NT2/D1 (cell line): Measurements from ENCODE around the gene MYO3B.

Experiments used
- DNase-seq: peaks from one replicate; pipeline ENCODE4 v3.0.0-alpha.2; 2011; ENCODE audit warnings: low read depth, low spot score
- H3K27me3 ChIP-seq: 2 replicates; pipeline ENCODE4 v1.6.0; 2011; ENCODE audit warnings: mild to moderate bottlenecking; ENCODE audit not compliant: insufficient read length, insufficient read depth
- H3K36me3 ChIP-seq: 2 replicates; pipeline ENCODE4 v1.6.1; 2011; ENCODE audit warnings: mild to moderate bottlenecking, low read length, mixed read lengths; ENCODE audit not compliant: insufficient read depth, insufficient read length
- H3K4me1 ChIP-seq: 2 replicates; pipeline ENCODE4 v1.5.1; 2011; ENCODE audit not compliant: insufficient read depth, insufficient read length
- H3K4me3 ChIP-seq: 2 replicates; pipeline ENCODE4 v1.5.1; 2011; ENCODE audit warnings: low read depth; ENCODE audit not compliant: insufficient read length
- H3K9ac ChIP-seq: 2 replicates; pipeline ENCODE4 v1.6.0; 2011; ENCODE audit warnings: low read depth; ENCODE audit not compliant: insufficient read length
- H3K9me3 ChIP-seq: 2 replicates; pipeline ENCODE4 v1.5.1; 2011; ENCODE audit warnings: mild to moderate bottlenecking, low read length; ENCODE audit not compliant: insufficient read depth
- SUZ12 ChIP-seq: IDR thresholded peaks from 2 replicates; pipeline ENCODE4 v1.6.1; 2011; ENCODE audit not compliant: insufficient read length, insufficient read depth; ENCODE audit errors: extremely low read depth
- YY1 ChIP-seq: IDR thresholded peaks from 2 replicates; pipeline ENCODE4 v1.6.1; 2011; ENCODE audit not compliant: insufficient read length, insufficient read depth
- ZNF274 ChIP-seq: IDR thresholded peaks from 2 replicates; pipeline ENCODE4 v1.6.1; 2011; ENCODE audit warnings: mild to moderate bottlenecking, low read depth, low read length

Gene MYO3B

DNA sequence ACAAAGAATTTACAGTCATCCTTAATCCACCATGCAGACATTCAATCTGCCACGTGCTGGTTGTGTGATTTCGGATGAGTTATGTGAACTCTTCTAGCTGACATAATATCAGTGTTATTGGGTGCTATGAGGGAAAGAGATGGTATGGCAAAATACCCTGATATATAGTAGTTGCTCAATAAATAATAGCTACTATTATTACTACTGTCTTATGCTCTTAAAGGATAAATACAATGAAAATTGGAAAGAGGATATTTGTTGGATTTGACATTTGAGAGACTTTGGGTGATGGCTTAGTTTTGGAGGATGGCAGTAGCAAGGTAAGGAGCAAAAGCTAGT lies 86.5 kb downstream of the MYO3B start:
- Histone ChIP-seq H3K9ac (no peak overlapping the region), H3K36me3 (no peaks in the 10 kb centered on the region), H3K4me1 (no peaks in the 10 kb centered on the region), H3K9me3 (peaks cover 29% of the 10 kb centered on the region), H3K4me3 (no peak overlapping the region), H3K27me3 (no peaks in the 10 kb centered on the region)
- no peak for TF ChIP-seq YY1
- no peak for TF ChIP-seq SUZ12
- no peak for TF ChIP-seq ZNF274
- no peak for DNase-seq

DNA sequence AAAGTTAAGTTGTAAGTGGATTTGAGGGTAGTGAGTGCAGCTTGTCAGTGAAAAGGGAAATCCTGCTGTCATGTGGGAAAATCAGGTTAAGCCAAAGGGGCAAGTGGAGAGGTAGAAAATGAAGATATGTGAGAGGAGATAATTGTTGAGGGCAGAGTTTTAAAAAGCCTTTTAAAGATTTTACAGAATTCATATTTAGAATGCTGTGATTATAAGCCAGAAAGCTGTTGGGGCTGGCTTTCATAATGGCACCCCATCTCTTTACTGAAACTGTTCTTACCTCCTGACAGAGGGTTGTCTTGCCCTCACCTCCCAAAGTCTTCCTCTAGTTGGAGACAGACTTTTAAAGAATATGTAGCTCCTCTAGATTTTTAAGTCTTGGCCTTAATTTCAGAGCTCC lies 86.9 kb downstream of the MYO3B start:
- H3K27me3 ChIP-seq = no peaks in the 10 kb centered on the region
- H3K4me1 ChIP-seq = no peaks in the 10 kb centered on the region
- TF ChIP-seq ZNF274 (no peak), YY1 (no peak)
- no peaks in the 10 kb centered on the region for H3K36me3 ChIP-seq
- H3K4me3 ChIP-seq = no peak overlapping the region
- H3K9ac ChIP-seq = no peak overlapping the region
- H3K9me3 ChIP-seq = peaks cover 29% of the 10 kb centered on the region
- no peak for DNase-seq

DNA sequence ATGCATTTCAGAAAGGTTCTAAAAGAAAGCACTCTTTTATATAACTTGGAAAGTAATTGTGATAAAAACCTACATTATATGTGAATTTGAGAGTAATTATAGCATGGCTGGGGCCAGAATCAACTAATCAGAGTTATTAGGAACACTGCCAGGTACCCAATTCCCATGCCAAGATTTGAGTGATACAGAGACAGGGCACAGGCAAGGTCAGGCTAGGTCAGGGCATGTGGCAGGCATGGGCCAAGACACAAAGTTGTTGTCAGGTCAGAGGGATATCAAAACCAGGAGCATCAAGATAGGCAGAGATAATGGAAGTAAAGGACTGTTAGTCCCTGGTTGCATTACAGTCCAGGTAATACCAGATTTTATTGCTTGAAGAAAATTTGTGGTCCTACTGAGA lies 87.4 kb downstream of the MYO3B start:
- no peak for DNase-seq
- TF ChIP-seq SUZ12 (no peak), ZNF274 (no peak), YY1 (no peak)

DNA sequence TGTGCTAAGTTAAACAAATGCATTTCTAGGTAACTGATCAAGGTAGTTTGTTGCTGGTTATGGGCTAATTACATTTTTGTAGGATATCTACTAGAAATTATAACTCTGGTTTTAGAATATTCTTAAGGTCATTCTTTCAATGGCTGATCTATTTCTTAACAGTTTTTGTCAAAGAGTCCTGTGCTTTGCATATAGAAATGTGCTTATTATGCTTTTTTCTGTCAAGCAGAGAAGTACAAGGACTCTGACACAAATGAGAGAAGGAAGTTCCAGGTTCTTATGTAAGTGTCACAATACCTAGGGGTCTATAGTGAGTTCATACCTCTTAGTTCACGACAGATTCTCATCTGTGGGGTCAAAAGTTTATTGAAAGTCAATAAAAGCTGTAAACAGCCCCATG lies 88.4 kb downstream of the MYO3B start:
- TF ChIP-seq YY1 = no peak
- H3K36me3 ChIP-seq = no peaks in the 10 kb centered on the region
- no peak for DNase-seq
- H3K4me1 ChIP-seq = no peaks in the 10 kb centered on the region
- H3K4me3 ChIP-seq = no peak overlapping the region
- H3K27me3 ChIP-seq = no peaks in the 10 kb centered on the region
- H3K9me3 ChIP-seq = peaks cover 25% of the 10 kb centered on the region
- H3K9ac ChIP-seq = no peak overlapping the region

More for the DNA sequence above, 87.4 kb downstream of the MYO3B start:
- H3K36me3 ChIP-seq = no peaks in the 10 kb centered on the region
- no peak overlapping the region for H3K4me3 ChIP-seq
- H3K27me3 ChIP-seq = no peaks in the 10 kb centered on the region
- H3K9me3 ChIP-seq = peaks cover 29% of the 10 kb centered on the region
- H3K4me1 ChIP-seq = no peaks in the 10 kb centered on the region
- no peak overlapping the region for H3K9ac ChIP-seq

DNA sequence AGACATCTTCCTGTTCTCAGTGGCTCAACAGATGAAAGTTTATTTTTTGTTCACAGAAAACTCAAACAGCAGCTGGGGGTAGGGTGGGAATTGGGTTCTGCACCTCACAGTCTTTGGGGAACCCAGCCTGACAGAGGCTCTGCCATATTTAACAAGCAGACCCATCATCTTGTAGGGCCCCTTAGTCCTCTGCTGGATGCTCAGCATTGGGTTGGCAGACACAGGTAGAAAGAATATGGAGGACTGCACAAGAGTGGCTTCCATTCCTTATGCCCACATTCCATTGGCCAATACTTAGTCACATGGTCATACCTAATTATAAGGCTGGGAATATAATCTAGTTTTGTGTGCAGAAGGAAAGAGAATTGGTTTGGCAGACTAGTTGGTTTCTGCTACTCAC lies 89.1 kb downstream of the MYO3B start:
- Histone ChIP-seq H3K4me1 (no peaks in the 10 kb centered on the region), H3K36me3 (no peaks in the 10 kb centered on the region), H3K9me3 (peaks cover 24% of the 10 kb centered on the region), H3K27me3 (no peaks in the 10 kb centered on the region), H3K9ac (no peak overlapping the region), H3K4me3 (no peak overlapping the region)
- no peak for DNase-seq
- no peak for TF ChIP-seq YY1
- no peak for TF ChIP-seq SUZ12
- no peak for TF ChIP-seq ZNF274

DNA sequence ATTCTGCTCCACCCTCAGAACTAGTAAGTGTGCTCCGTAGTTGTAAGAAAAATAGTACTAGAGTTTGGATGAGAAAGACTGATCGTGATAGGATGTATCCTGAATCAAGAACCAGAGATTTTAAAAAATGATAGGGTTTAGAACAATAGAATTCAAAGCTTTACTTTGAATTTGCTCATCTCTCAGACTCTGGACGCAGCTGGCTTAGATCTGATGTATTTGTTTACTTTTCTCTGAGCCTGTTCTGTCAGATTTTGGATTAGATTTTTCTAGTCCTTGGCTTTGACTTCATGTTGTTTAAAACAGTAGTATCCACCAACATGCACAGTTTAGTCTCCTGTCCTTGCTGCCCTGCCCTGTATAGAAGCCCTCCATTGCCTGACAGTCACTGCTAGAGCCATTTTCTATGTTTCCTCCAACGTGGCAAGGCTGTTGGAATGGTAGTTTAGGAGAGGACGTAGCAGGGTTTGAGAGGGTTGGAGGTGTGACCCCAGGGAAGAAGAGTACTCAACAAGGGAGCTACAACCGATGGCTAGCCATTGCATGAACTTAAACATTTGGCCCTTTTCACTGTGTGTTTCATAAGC lies 92.4 kb downstream of the MYO3B start:
- TF ChIP-seq SUZ12 = no peak
- no peak for TF ChIP-seq YY1
- TF ChIP-seq ZNF274 = no peak
- Histone ChIP-seq H3K9ac (no peak overlapping the region), H3K9me3 (no peaks in the 10 kb centered on the region), H3K36me3 (no peaks in the 10 kb centered on the region), H3K4me1 (no peaks in the 10 kb centered on the region), H3K4me3 (no peak overlapping the region), H3K27me3 (no peaks in the 10 kb centered on the region)
- DNase-seq = no peak

DNA sequence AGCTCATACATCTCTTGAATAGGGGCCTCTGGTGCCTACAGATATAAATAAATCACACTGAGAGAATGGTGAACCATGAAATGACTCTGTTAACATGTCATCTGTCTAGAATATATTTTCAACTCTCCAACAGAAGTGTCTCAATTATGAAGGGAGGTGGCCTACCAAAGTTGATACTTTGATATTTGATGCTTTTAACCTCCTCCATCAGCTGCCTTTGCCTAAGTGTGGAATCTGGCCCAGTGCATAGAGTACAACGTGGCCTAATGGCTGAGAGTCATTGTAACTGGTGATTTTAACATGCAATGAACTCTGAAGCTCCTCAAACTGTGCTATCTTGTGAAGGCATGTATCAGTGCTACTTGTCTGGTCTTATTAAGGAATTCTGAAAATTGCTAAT lies 93.4 kb downstream of the MYO3B start:
- H3K9ac ChIP-seq = no peak overlapping the region
- no peak overlapping the region for H3K4me3 ChIP-seq
- no peaks in the 10 kb centered on the region for H3K27me3 ChIP-seq
- no peaks in the 10 kb centered on the region for H3K9me3 ChIP-seq
- TF ChIP-seq SUZ12 = no peak
- TF ChIP-seq ZNF274 = no peak
- H3K36me3 ChIP-seq = no peaks in the 10 kb centered on the region
- H3K4me1 ChIP-seq = no peaks in the 10 kb centered on the region
- DNase-seq = no peak

DNA sequence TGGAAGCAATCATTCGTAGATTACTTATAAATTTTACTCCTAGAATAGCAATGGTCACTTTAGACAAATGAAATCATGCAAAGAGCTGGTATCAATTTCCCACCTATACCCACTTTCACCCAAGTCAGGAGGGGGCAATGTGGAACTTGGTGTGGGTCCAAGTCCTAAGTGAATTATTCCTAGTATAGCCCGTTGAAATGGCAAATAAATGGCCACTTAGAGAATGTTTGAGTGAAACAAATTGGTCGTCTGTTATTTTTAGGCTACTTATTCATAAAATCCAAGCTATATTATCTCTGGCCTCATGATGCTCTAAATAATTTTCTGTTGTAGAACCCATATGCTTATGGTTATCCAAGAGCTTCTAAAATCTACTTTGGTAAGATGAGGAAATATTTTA lies 98.1 kb downstream of the MYO3B start:
- DNase-seq = no peak
- Histone ChIP-seq H3K36me3 (no peaks in the 10 kb centered on the region), H3K9ac (no peak overlapping the region), H3K9me3 (no peaks in the 10 kb centered on the region), H3K4me3 (no peak overlapping the region), H3K27me3 (no peaks in the 10 kb centered on the region), H3K4me1 (no peaks in the 10 kb centered on the region)
- TF ChIP-seq YY1 (no peak), ZNF274 (no peak), SUZ12 (no peak)
